SH-SY5Y (cell line): Measurements from ENCODE around the gene IQSEC2.

Experiments
- GATA2 ChIP-seq: IDR thresholded peaks from 2 replicates; pipeline ENCODE4 v1.6.1; 2011; ENCODE audit warnings: mild to moderate bottlenecking, low read depth, low read length
- GATA3 ChIP-seq: IDR thresholded peaks from 2 replicates; pipeline ENCODE4 v1.6.1; 2011; ENCODE audit warnings: low read depth, mild to moderate bottlenecking, low read length, moderate library complexity

IQSEC2 gene

GRCh38 chrX:53316111-53316859 lies 34.9 kb upstream of the IQSEC2 start:
- no peak for TF ChIP-seq GATA2
- TF ChIP-seq GATA3, result no peak

DNA sequence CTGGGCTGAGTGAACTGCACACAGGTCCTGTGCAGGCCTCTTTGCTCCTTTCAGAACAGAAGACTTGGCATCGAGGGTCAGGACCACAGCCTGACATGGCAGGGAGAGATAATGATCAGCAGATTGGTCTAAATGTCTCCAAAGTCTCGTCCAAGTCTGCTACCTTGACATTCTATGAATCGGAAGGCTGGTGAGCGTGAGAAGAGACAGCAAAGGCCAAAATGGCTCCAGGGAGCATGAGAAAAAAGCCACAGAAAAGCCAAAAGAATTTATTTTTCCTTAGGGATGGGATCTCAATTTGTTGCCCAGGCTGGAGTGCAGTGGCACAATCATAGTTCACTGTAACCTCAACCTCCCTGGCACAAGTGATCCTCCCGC lies 32.3 kb upstream of the IQSEC2 start:
- TF ChIP-seq GATA2 (no peak), GATA3 (no peak)

DNA sequence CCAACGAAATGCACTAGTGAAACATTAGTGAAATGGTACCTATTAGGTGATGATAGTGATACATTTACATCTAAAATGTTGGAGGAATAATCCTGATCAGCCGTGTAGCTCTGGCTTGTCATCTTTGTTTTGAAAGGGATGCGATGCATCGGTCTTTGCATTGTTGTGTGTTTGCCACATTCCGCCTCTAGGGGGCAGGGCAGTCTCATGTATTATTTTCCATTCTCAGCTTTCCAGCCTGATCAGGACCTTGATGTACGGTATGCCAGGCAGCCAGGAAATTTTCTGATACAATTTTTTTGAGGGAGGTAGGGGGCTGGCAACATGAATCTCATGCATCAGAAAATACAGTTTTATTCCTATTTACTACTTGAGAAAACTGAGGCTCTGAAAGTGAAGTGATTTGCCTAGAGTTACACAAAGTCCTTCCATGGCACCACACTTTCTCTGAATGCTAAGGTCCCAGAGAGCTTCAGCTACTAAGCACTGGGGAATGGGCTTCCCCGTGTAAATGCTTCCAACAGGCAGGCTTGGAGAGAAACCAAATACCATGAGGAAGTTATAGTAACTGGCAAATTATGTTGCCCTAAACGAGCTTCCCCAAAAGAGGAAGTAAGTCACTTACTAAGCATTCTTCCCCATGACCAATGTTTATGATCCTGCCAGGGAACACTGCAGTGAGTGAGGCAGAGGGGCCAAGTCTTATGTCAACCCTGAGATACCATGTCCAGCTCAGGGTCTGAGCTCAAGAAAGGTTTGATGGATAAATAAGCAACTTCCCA lies 31.8 kb upstream of the IQSEC2 start:
- TF ChIP-seq GATA2, result no peak
- no peak for TF ChIP-seq GATA3

- TF ChIP-seq GATA3, result no peak
- no peak for TF ChIP-seq GATA2
Measured at GRCh38 chrX:53309837-53310236, 28.5 kb upstream of the IQSEC2 start.

DNA sequence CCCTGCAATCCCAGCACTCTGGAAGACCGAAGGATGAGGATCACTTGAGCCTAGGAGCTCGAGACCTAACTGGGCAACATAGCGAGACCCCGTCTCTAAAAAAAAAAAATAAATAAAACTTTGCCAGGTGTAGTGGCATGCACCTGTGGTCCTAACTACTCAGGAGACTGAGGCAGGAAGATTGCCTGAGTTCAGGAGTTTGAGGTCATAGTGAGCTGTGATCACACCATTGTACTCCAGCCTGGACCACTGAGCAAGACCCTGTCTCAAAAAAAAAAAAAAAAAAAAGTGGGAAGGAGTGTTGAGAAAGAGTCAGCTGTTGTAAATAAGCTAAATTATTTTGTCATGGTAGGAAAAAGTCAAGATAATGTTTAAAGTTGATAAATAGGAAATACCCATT lies 27.5 kb upstream of the IQSEC2 start:
- TF ChIP-seq GATA2 (no peak), GATA3 (no peak)

DNA sequence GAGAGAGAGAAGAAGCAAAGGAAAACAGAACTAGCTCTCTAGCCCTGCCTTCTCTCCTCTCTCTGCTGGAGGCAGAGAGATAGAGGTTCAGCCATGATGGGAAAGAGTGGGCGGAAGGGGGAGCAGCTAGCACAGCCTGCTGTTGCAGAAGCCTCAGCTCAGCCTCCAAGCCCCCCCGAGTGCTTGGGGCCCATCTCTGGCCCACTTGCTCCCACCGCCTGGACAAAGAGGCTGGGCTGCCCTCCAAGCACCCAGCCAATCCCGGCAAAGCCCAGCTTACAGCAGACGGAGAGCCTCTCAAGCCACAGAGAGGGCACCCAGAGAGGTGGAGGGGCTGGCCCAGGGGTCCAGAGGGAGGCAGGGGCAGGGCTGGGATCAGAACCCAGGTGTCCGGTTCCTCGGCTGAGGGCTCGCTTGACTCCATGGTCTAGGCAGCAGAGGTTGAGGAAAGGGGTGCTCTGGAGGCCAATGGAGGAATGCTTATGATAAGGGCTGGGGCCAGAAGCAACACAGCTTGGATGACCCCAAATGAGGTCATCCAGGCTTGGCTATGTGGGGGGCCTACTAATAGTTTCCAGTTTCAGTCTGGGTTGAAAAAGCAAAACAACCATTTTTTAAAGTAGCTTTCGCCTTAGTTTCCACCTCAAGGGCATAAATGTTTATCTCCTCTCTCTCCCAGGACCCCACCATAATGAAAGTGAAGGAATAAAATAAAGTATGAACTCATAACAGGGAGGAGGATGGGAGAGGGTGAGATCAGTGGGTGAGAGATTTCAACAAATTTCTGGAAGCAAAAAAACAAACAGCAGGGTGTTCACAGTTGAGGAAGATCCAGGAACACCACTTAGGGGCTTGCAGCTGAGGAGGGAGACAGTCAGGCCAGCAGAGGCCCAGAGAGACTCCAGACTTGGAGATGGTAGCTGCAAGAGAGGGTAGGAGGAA lies 24.9 kb upstream of the IQSEC2 start:
- TF ChIP-seq GATA3 (no peak), GATA2 (no peak)

- TF ChIP-seq GATA2, result no peak
- no peak for TF ChIP-seq GATA3
Measured at GRCh38 chrX:53305219-53305995, 24.0 kb upstream of the IQSEC2 start.

DNA sequence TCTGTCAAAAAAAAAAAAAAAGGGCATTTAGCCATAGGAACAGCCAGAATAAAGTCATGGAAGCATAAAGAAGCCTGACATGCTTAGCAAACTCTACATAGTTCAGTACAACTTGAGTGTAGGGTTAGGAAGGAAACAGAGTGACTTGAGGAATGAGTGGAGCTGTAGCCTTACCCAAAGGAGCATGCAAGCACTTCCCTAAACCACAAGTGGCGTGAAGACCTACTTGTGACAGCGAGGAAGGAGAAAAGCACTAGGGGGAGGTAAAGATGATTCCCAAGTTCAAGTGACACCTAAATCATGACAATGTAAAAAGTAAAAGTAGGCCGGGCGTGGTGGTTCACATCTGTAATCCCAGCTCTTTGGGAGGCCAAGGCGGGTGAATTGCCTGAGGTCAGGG lies 21.8 kb upstream of the IQSEC2 start:
- TF ChIP-seq GATA3, result no peak
- no peak for TF ChIP-seq GATA2

GRCh38 chrX:53300157-53300556 lies 18.8 kb upstream of the IQSEC2 start:
- TF ChIP-seq GATA2, result no peak
- TF ChIP-seq GATA3, result no peak

DNA sequence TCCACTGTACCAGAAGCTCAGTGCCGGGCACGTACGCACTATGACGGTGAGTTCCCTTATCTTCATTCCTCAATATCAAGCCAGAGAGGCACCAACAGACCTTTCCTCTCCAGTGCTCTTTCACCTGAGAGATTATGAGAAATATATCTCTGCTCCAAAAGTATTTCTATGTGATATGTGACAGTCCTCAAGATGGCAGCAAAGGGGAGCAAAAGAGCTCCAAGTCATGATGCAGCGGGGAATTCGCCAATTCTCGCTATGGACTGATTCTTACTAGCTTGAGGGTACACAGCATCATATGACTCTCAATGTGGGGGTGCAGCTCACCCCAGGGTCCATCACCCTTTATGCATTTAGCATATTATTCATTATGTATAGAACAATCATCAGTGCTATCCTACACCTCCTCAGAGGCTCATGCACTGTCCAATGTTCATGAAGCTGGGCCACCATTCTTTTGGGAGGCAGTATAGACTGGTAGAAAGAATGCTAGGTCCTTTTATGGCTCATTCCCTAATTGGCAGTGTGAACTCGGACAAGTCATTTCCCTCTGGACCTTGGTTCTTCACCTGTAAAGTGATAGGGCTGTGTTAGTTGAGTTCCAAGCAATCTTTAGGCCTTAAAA lies 12.8 kb upstream of the IQSEC2 start:
- TF ChIP-seq GATA2 (no peak), GATA3 (no peak)

GRCh38 chrX:53291596-53291995 lies 10.2 kb upstream of the IQSEC2 start:
- TF ChIP-seq GATA2 (no peak), GATA3 (no peak)

GRCh38 chrX:53290441-53291041 lies 9.2 kb upstream of the IQSEC2 start:
- TF ChIP-seq GATA2, result no peak
- no peak for TF ChIP-seq GATA3

DNA sequence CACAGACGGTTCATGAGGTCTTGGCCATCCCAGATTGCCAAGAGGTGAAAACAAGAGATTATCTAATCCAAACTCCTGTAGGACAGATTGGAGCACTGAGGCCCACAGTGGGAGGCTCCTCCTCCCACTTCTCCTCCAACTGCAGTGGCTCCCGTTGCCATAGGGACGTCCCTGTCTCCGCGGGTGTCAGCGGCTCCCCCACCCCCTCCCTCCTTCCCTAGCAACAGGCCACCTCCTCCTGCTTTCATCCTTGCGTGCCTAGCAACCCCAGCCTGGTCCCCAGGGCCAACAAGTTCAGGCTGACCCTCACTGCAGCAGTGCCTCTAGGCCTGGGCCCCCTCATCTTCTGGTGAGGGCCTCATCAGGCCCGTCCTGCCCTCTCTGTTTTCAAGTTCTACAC lies 6.8 kb upstream of the IQSEC2 start:
- TF ChIP-seq GATA3 (no peak), GATA2 (no peak)
